GM21515 (cell line): Measurements from ENCODE around the gene MDFI.

ENCODE experiments used
- ATAC-seq: cut with Tn5 transposase; IDR thresholded peaks from one replicate; pipeline ENCODE4 v1.9.1; 2021; ENCODE audit not compliant: unreplicated experiment

The MDFI gene

DNA sequence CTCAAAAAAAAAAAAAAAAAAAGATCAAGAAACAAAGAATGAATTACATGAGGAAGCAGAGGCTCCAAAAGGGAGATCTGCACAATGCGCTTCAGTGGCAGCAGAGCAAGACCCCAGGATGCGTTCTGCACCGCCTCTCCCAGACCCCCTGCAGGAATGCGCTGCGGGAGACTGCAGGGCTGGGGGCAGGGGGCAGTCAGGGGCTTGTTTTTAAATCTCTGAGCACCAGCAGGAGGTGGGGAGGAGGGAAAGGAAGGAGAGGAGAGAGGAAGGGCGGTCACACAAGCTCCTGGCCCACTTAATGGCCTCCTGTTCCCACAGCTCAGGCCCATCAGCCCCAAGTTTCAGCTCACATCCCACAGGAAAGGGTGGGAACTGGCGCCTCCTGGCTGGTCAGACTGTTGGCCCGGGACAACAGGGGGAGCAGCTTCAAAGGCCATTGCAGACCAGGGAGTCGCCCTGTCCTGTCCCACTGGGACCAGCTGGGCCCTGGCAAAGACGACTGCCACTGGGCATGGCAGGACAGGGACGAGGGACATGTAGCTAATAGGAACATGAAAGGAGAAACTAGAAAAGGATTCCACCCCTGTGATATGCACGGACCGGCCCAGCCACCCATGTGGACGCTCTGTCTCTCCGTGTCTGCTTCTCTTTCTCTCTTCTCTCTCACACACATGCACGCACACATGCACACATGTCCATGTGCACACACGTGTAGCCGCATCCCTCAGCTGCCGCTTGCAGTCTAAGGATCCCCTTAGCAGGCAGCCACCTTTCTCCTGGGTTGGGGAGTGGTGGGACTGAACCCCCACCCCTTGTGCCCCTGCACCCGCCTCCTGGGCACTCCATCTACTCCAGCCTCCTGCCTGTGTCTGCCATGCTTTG, 62.4 kb downstream of the MDFI start:
- ATAC-seq = no peak

DNA sequence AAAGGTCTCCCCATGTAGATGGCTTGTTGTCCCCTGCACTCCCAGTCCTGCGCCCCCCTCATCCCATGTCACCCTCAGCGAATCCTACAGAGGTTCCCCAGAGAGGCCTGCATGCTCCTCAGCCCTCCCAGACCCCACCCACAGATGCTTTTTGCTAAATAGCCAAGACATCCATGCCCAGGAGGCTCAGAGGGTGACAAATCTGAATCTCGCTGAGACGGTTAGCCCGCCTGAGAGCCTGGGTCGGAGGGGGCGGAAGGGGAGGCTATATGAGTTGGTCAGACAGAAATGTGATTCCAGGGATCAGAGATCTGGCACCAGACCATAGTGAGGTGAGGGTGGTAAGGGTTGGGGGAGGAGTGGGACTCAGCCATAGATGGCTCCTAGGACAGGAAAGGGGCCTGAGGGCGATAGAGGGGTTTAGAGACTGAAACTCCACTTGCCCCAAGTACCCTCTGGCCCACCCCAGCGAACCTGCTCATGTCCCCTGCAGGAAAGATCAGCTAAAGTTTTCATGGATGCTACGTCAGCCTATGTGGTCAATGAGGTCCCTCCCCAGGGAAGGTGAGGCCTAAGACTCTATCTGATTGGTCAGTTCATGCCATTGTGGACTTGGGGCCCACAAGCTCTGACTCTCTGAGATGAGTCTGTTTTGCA, 63.9 kb downstream of the MDFI start:
- ATAC-seq = no peak

DNA sequence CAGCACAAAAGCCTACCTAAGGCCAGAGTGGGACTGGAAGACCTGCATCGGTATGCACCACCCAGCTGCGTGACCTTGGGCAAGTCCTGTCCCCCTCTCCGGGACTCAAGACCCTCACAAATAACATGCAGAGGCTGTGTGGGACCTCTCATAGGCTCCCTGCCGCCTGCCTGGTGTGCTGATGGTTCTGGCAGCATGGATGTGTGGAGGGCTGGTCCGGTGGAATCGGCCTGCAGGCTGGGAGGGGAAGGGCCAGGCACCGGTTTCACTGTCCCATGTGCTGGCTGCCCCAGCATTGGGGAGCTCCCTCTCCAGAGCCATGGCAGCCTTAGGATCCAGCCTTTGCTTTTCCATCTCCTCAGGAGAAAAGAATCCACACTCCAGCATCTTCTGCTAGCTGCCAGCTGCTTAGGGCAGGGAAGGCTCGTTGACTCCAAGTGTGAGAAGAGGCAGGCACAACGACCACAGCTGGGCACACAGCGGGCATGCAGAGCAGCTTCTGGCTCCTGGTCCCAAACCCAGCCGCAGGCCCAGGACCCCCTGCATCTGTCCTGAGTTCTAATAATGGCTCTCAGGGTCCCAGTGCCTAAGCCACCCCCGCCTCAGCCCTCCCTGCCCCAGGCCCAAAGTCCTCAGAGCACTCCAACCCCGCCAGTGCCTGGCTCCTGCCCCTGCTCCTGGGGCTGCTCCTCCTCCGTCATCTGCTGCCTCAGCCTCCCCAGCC, 64.7 kb downstream of the MDFI start:
- no peak for ATAC-seq
